GM18499 (cell line): ENCODE data around the gene CELA3B.
"Not testable (repeated sequence)": the region's sequence is repeated elsewhere in the genome, so short reads cannot be mapped to it uniquely, and the experiment has no call there.

Source experiments
- ATAC-seq: cut with Tn5 transposase; IDR thresholded peaks from one replicate; pipeline ENCODE4 v1.9.1; 2021; ENCODE audit warnings: moderate number of reproducible peaks; ENCODE audit not compliant: insufficient read depth, unreplicated experiment

Gene CELA3B

GRCh38 chr1:21942959-21943640 is 33.7 kb upstream of the CELA3B start:
- ATAC-seq, result not testable (repeated sequence)

- ATAC-seq, result no peak
These were observed 32.1 kb upstream of the CELA3B start for GRCh38 chr1:21944733-21945073.

GRCh38 chr1:21946836-21947587 is 29.8 kb upstream of the CELA3B start:
- ATAC-seq, result no peak

GRCh38 chr1:21950734-21951133 is 26.1 kb upstream of the CELA3B start:
- ATAC-seq, result no peak

GRCh38 chr1:21951226-21951870 is 25.5 kb upstream of the CELA3B start:
- ATAC-seq, result no peak

- ATAC-seq, result no peak
These were observed 23.9 kb upstream of the CELA3B start for GRCh38 chr1:21952786-21953520.

- no peak for ATAC-seq
These were observed 21.8 kb upstream of the CELA3B start for GRCh38 chr1:21955058-21955457.

GRCh38 chr1:21955501-21956281 is 21.1 kb upstream of the CELA3B start:
- ATAC-seq, result no peak

- ATAC-seq, result no peak
These were observed 19.9 kb upstream of the CELA3B start for GRCh38 chr1:21956720-21957552.

- ATAC-seq, result no peak
These were observed 15.5 kb upstream of the CELA3B start for GRCh38 chr1:21961337-21961736.

GRCh38 chr1:21961799-21962198 is 15.0 kb upstream of the CELA3B start:
- ATAC-seq, result no peak

GRCh38 chr1:21963477-21964217 is 13.2 kb upstream of the CELA3B start:
- ATAC-seq, result no peak

- no peak for ATAC-seq
These were observed 10.4 kb upstream of the CELA3B start for GRCh38 chr1:21966247-21967000.

GRCh38 chr1:21967216-21967615 is 9.6 kb upstream of the CELA3B start:
- ATAC-seq, result not testable (repeated sequence)

- ATAC-seq, result not testable (repeated sequence)
These were observed 7.8 kb upstream of the CELA3B start for GRCh38 chr1:21969066-21969465.

- not testable (repeated sequence) for ATAC-seq
These were observed 6.3 kb upstream of the CELA3B start for GRCh38 chr1:21970523-21970922.

GRCh38 chr1:21972973-21973441 is 3.8 kb upstream of the CELA3B start:
- ATAC-seq, result not testable (repeated sequence)

GRCh38 chr1:21973948-21974347 is 2.9 kb upstream of the CELA3B start:
- ATAC-seq, result not testable (repeated sequence)
